Panc1 (cell line): ENCODE results near the gene PLK3. TPM values are rescaled to one million over a fixed set of nuclear protein-coding genes. Genes with fewer than 3 reads are reported as not detected.

ENCODE experiments used
- ATAC-seq: fragments of 200-7000 bp; cut with Tn5 transposase; 2 replicates; pipeline ENCODE4 v1.9.1; 2020; ENCODE audit warnings: mild to moderate bottlenecking, moderate library complexity
- BruUV-seq: library from RNA; stranded (reverse); fragments of 400-500 nt; replicated peaks from 2 replicates; lab custom pipeline; 2021; lab: Mats Ljungman, UMichigan
- CTCF ChIA-PET: fragments of 300-600 bp; sonication (Branson Sonifier 250); formaldehyde crosslinking; loops from one replicate; lab custom pipeline; 2022; ENCODE audit warnings: antibody characterized with exemption; lab: Charles Lee
- POLR2A ChIA-PET: fragments of 300-600 bp; sonication (Branson Sonifier 250); formaldehyde crosslinking; loops from one replicate; lab custom pipeline; 2022; ENCODE audit warnings: antibody characterized with exemption; lab: Charles Lee
- DNase-seq: peaks from one replicate; pipeline ENCODE4 v3.0.0-alpha.2; 2010; ENCODE audit warnings: low read depth, low spot score
- H3K27ac ChIP-seq: 2 replicates; pipeline ENCODE4 v1.5.1; 2011; ENCODE audit warnings: mild to moderate bottlenecking, low read length, inconsistent platforms
- H3K27me3 ChIP-seq: fragments of 200-500 bp; sonication (Bioruptor generic); 2 replicates; pipeline ENCODE4 v1.6.0; 2014; ENCODE audit warnings: low read length, inconsistent platforms; ENCODE audit not compliant: control insufficient read depth, insufficient read depth
- H3K36me3 ChIP-seq: fragments of 200-500 bp; sonication (Bioruptor generic); 2 replicates; pipeline ENCODE4 v1.5.1; 2014; ENCODE audit warnings: inconsistent platforms, mild to moderate bottlenecking, low read length, moderate library complexity; ENCODE audit not compliant: control insufficient read depth, insufficient read depth
- H3K4me1 ChIP-seq: 2 replicates; pipeline ENCODE4 v1.5.1; 2011; ENCODE audit warnings: inconsistent platforms, mild to moderate bottlenecking, low read length, moderate library complexity; ENCODE audit not compliant: control insufficient read depth, insufficient read depth
- H3K4me3 ChIP-seq, 2 experiments: 2 replicates each; pipeline ENCODE4 v1.5.1; 2011 to 2012; ENCODE audit warnings: low read depth in 2 of 2, low read length in 2 of 2, mild to moderate bottlenecking in 2 of 2, inconsistent platforms in 1 of 2, moderate library complexity in 1 of 2
- H3K9me3 ChIP-seq: fragments of 200-500 bp; sonication (Bioruptor generic); 2 replicates; pipeline ENCODE4 v1.5.1; 2014; ENCODE audit warnings: low read depth, mild to moderate bottlenecking, inconsistent platforms, low read length, moderate library complexity; ENCODE audit not compliant: control insufficient read depth, insufficient read depth
- POLR2AphosphoS5 ChIP-seq: IDR thresholded peaks from 2 replicates; pipeline ENCODE4 v1.6.1; 2012; ENCODE audit warnings: mild to moderate bottlenecking, low read depth, low read length, moderate library complexity
- REST ChIP-seq, 2 experiments: IDR thresholded peaks; 2 replicates each; pipeline ENCODE4 v1.6.1; 2011 to 2012; ENCODE audit warnings: low read depth in 2 of 2, control low read depth in 1 of 2, low read length in 1 of 2, mild to moderate bottlenecking in 1 of 2, moderate library complexity in 1 of 2; ENCODE audit not compliant: insufficient read depth in 1 of 2
- SIN3A ChIP-seq: IDR thresholded peaks from 2 replicates; pipeline ENCODE4 v1.6.1; 2012; ENCODE audit warnings: low read depth, mild to moderate bottlenecking, low read length, moderate library complexity, borderline replicate concordance; ENCODE audit not compliant: insufficient read depth
- TCF7L2 ChIP-seq: IDR thresholded peaks from 2 replicates; pipeline ENCODE4 v1.6.1; 2011; ENCODE audit warnings: mild to moderate bottlenecking, low read depth, low read length, inconsistent platforms
- in situ Hi-C: cut with HindIII; loops from 2 replicates; pipeline ENCODE4 v1.10.0; 2016; ENCODE audit warnings: low sequenced_read_pairs, low pct_unique_long_range_greater_than_20kb
- intact Hi-C: fragments of 100-400 bp; cut with micrococcal nuclease; formaldehyde crosslinking; loops from one replicate; pipeline ENCODE4 v1.10.0; 2022; ENCODE audit not compliant: unreplicated experiment
- total RNA-seq: library from RNA; stranded (reverse); gene quantifications from one replicate; pipeline ENCODE4 v1.2.1, GENCODE V29; 2021; ENCODE audit not compliant: unreplicated experiment
- TF ChIP-seq, protein P1 (sequence below): fragments of 450-650 bp; IDR thresholded peaks from 2 replicates; pipeline ENCODE4 v1.5.1; 2017; ENCODE audit warnings: mild to moderate bottlenecking

Gene PLK3
- total RNA-seq, 1 experiment from 2014 or later = 13.7 TPM

GRCh38 chr1:44854970-44855369 is 54.8 kb downstream of the PLK3 start:
- no peak overlapping the region for H3K4me3 ChIP-seq
- in situ Hi-C loops = no loop called here
- H3K27me3 ChIP-seq = no peaks in the 10 kb centered on the region
- ATAC-seq (no peak), DNase-seq (no peak)
- POLR2A ChIA-PET = interaction anchor here (0.7 kb wide), 1 partner anchor 77 kb away, joined by 9 read pairs; no protein-coding TSS in a partner anchor
- TF ChIP-seq TCF7L2 (no peak), POLR2AphosphoS5 (no peak), SIN3A (no peak), REST (IDR thresholded peaks at IDR 0.05; ENCODE audit: insufficient read depth in 1 of 2, low read depth in 2 of 2, low read length in 1 of 2) (no peak)
- TF ChIP-seq, protein P1, sequence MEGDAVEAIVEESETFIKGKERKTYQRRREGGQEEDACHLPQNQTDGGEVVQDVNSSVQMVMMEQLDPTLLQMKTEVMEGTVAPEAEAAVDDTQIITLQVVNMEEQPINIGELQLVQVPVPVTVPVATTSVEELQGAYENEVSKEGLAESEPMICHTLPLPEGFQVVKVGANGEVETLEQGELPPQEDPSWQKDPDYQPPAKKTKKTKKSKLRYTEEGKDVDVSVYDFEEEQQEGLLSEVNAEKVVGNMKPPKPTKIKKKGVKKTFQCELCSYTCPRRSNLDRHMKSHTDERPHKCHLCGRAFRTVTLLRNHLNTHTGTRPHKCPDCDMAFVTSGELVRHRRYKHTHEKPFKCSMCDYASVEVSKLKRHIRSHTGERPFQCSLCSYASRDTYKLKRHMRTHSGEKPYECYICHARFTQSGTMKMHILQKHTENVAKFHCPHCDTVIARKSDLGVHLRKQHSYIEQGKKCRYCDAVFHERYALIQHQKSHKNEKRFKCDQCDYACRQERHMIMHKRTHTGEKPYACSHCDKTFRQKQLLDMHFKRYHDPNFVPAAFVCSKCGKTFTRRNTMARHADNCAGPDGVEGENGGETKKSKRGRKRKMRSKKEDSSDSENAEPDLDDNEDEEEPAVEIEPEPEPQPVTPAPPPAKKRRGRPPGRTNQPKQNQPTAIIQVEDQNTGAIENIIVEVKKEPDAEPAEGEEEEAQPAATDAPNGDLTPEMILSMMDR = no peak
- H3K27ac ChIP-seq = no peak overlapping the region
- CTCF ChIA-PET = no interaction called here
- H3K4me1 ChIP-seq = no peaks in the 10 kb centered on the region
- no TSS peak for BruUV-seq
- H3K36me3 ChIP-seq = no peaks in the 10 kb centered on the region
- H3K9me3 ChIP-seq = no peaks in the 10 kb centered on the region
- intact Hi-C loops = no loop called here

Other genes starting within 250 kb of the PLK3 start
- gene TMEM53, start 125.9 kb upstream of the PLK3 start, total RNA-seq = 22.9 TPM
- gene ARMH1, start 125.7 kb upstream of the PLK3 start, total RNA-seq = 2.8 TPM
- gene RNU5D-1, start 69.2 kb upstream of the PLK3 start, total RNA-seq = not detected
- gene KIF2C, start 60.5 kb upstream of the PLK3 start, total RNA-seq = 69.4 TPM
- 1,087 TPM for gene RPS8, start 24.8 kb upstream of the PLK3 start, total RNA-seq
- gene BEST4, start 12.2 kb upstream of the PLK3 start, total RNA-seq = 0.15 TPM
- not detected for gene DYNLT4, start 7.0 kb downstream of the PLK3 start, total RNA-seq
- 2.6 TPM for gene BTBD19, start 8.1 kb downstream of the PLK3 start, total RNA-seq
- gene PTCH2, start 42.9 kb downstream of the PLK3 start, total RNA-seq = 0.74 TPM
- 32.2 TPM for gene EIF2B3, start 186.2 kb downstream of the PLK3 start, total RNA-seq
- 27.2 TPM for gene HECTD3, start 210.9 kb downstream of the PLK3 start, total RNA-seq
- gene UROD, start 211.9 kb downstream of the PLK3 start, total RNA-seq = 76.8 TPM